H1 (cell line): ENCODE data around the gene SPOCK1. TPM values are rescaled to one million over a fixed set of nuclear protein-coding genes. Genes with fewer than 3 reads are reported as not detected.

ENCODE experiments used
- CTCF ChIA-PET: fragments of 300-600 bp; sonication (Branson Sonifier 250); formaldehyde crosslinking; loops from one replicate; lab custom pipeline; 2021; ENCODE audit not compliant: partially characterized antibody; lab: Charles Lee
- POLR2A ChIA-PET: fragments of 300-600 bp; sonication (Branson Sonifier 250); formaldehyde crosslinking; loops from one replicate; lab custom pipeline; 2021; ENCODE audit warnings: inconsistent platforms; ENCODE audit not compliant: partially characterized antibody; lab: Charles Lee
- DNase-seq, 2 experiments: peaks; one replicate each; pipeline versions ENCODE4 v3.0.0 to v3.0.0-alpha.2; 2010 to 2022; ENCODE audit warnings: low spot score in 2 of 2, low read depth in 1 of 2, mixed read lengths in 1 of 2
- FAIRE-seq: peaks from 2 replicates; lab custom pipeline; 2011; peaks lifted over from hg19 to GRCh38; lab: Jason Lieb, UNC
- H2AFZ ChIP-seq: 2 replicates; pipeline ENCODE4 v1.8.1; 2012; ENCODE audit warnings: low read length, inconsistent platforms
- H2AK5ac ChIP-seq: 2 replicates; pipeline ENCODE4 v1.6.1; 2013; ENCODE audit warnings: low read depth, low read length
- H2BK120ac ChIP-seq: replicated peaks from 2 replicates; pipeline ENCODE3; 2013; ENCODE audit warnings: low read depth, low read length, inconsistent platforms
- H2BK12ac ChIP-seq: 2 replicates; pipeline ENCODE4 v1.6.1; 2013; ENCODE audit warnings: low read depth, low read length
- H2BK15ac ChIP-seq: 2 replicates; pipeline ENCODE4 v1.6.1; 2013; ENCODE audit warnings: low read length
- H2BK20ac ChIP-seq: 2 replicates; pipeline ENCODE4 v1.6.1; 2013; ENCODE audit warnings: low read length
- H2BK5ac ChIP-seq: 2 replicates; pipeline ENCODE4 v1.6.1; 2013; ENCODE audit warnings: low read depth, low read length
- H3K14ac ChIP-seq: 2 replicates; pipeline ENCODE4 v1.6.1; 2013; ENCODE audit warnings: inconsistent platforms; ENCODE audit not compliant: insufficient read length
- H3K18ac ChIP-seq: 2 replicates; pipeline ENCODE4 v1.6.1; 2013; ENCODE audit warnings: low read length; ENCODE audit errors: extremely low read depth
- H3K23ac ChIP-seq: 2 replicates; pipeline ENCODE4 v1.6.1; 2013; ENCODE audit warnings: inconsistent platforms; ENCODE audit not compliant: insufficient read length
- H3K23me2 ChIP-seq: 2 replicates; pipeline ENCODE4 v1.6.1; 2013; ENCODE audit warnings: low read depth, low read length
- H3K27ac ChIP-seq: 2 replicates; pipeline ENCODE4 v1.6.1; 2011; ENCODE audit warnings: low read depth, low read length, inconsistent platforms
- H3K27me3 ChIP-seq, 4 experiments: replicated peaks in 1 of 4; 1 replicate in 1 of 4; 2 replicates in 3 of 4; pipeline versions ENCODE4 v1.6.1 to v1.8.1; 2011 to 2013; ENCODE audit warnings: low read length in 3 of 4, mild to moderate bottlenecking in 3 of 4, inconsistent platforms in 2 of 4, mixed read lengths in 2 of 4, moderate library complexity in 1 of 4; ENCODE audit not compliant: control insufficient read depth in 3 of 4, insufficient read depth in 3 of 4; ENCODE audit errors: extremely low read depth in 1 of 4
- H3K36me3 ChIP-seq, 4 experiments: 2 replicates each; pipeline versions ENCODE4 v1.6.1 to v1.8.1; 2011 to 2013; ENCODE audit warnings: mild to moderate bottlenecking in 4 of 4, low read length in 3 of 4, moderate library complexity in 2 of 4, control low read depth in 1 of 4, inconsistent platforms in 1 of 4; ENCODE audit not compliant: insufficient read depth in 4 of 4, control insufficient read depth in 2 of 4
- H3K4ac ChIP-seq: replicated peaks from 2 replicates; pipeline ENCODE3; 2013; ENCODE audit warnings: low read length, low read depth, mixed read lengths, inconsistent platforms; ENCODE audit not compliant: insufficient read length
- H3K4me1 ChIP-seq, 4 experiments: replicated peaks in 1 of 4; 1 replicate in 1 of 4; 2 replicates in 3 of 4; pipeline versions ENCODE4 v1.6.1 to v1.8.1; 2011 to 2013; ENCODE audit warnings: low read length in 3 of 4, inconsistent platforms in 2 of 4, mixed read lengths in 1 of 4; ENCODE audit not compliant: insufficient read depth in 4 of 4, control insufficient read depth in 3 of 4
- H3K4me2 ChIP-seq, 2 experiments: 2 replicates each; pipeline versions ENCODE4 v1.6.1 to v1.8.1; 2011 to 2013; ENCODE audit warnings: low read depth in 2 of 2, low read length in 2 of 2, control low read depth in 1 of 2, inconsistent platforms in 1 of 2, mild to moderate bottlenecking in 1 of 2; ENCODE audit not compliant: insufficient read depth in 1 of 2
- H3K4me3 ChIP-seq, 4 experiments: fragments of 200-600, 300-600 bp in 1 of 4; sonication (generic), shearing (Covaris generic), sonication (Bioruptor Twin) in 1 of 4; 2 replicates each; pipeline versions ENCODE4 v1.5.1 to v1.8.1; 2011 to 2016; ENCODE audit warnings: low read length in 4 of 4, low read depth in 3 of 4, control low read depth in 2 of 4, inconsistent platforms in 2 of 4, mild to moderate bottlenecking in 2 of 4, mixed read lengths in 1 of 4, moderate library complexity in 1 of 4; ENCODE audit not compliant: insufficient read depth in 2 of 4; ENCODE audit errors: extremely low read depth in 1 of 4
- H3K56ac ChIP-seq: replicated peaks from 2 replicates; pipeline ENCODE3; 2013; ENCODE audit warnings: low read depth, mild to moderate bottlenecking, mixed read lengths, low read length, inconsistent platforms; ENCODE audit not compliant: insufficient read length
- H3K79me1 ChIP-seq: 2 replicates; pipeline ENCODE4 v1.6.1; 2013; ENCODE audit warnings: low read depth, low read length, control low read depth
- H3K79me2 ChIP-seq, 2 experiments: 2 replicates each; pipeline versions ENCODE4 v1.6.1 to v1.8.1; 2012 to 2013; ENCODE audit warnings: low read length in 2 of 2, mild to moderate bottlenecking in 2 of 2, inconsistent platforms in 1 of 2; ENCODE audit not compliant: insufficient read depth in 2 of 2, control insufficient read depth in 1 of 2
- H3K9ac ChIP-seq, 4 experiments: replicated peaks in 1 of 4; 1 replicate in 1 of 4; 2 replicates in 3 of 4; pipeline versions ENCODE4 v1.6.1 to v1.8.1; 2011 to 2013; ENCODE audit warnings: low read depth in 3 of 4, low read length in 3 of 4, control low read depth in 2 of 4, mild to moderate bottlenecking in 2 of 4, moderate library complexity in 2 of 4, inconsistent platforms in 1 of 4; ENCODE audit errors: extremely low read depth in 1 of 4
- H3K9me3 ChIP-seq, 2 experiments: 2 replicates each; pipeline versions ENCODE4 v1.6.1 to v1.8.1; 2012 to 2013; ENCODE audit warnings: mild to moderate bottlenecking in 2 of 2, moderate library complexity in 2 of 2, control low read depth in 1 of 2, inconsistent platforms in 1 of 2, low read depth in 1 of 2, low read length in 1 of 2, mixed read lengths in 1 of 2; ENCODE audit not compliant: insufficient read depth in 2 of 2
- H4K20me1 ChIP-seq, 2 experiments: replicated peaks in 1 of 2; 2 replicates each; pipeline versions ENCODE3 to v1.8.1; 2011 to 2013; ENCODE audit warnings: inconsistent platforms in 2 of 2, low read length in 2 of 2, mild to moderate bottlenecking in 1 of 2; ENCODE audit not compliant: insufficient read depth in 2 of 2, control insufficient read depth in 1 of 2
- H4K5ac ChIP-seq: 2 replicates; pipeline ENCODE4 v1.6.1; 2013; ENCODE audit warnings: low read length, low read depth, mixed read lengths, inconsistent platforms; ENCODE audit not compliant: insufficient read length
- H4K8ac ChIP-seq: 2 replicates; pipeline ENCODE4 v1.8.0; 2013; ENCODE audit warnings: mild to moderate bottlenecking, moderate library complexity, low read length, inconsistent platforms; ENCODE audit not compliant: insufficient read depth; ENCODE audit errors: extremely low read depth
- H4K91ac ChIP-seq: replicated peaks from 2 replicates; pipeline ENCODE3; 2013; ENCODE audit warnings: low read length, mixed read lengths, inconsistent platforms; ENCODE audit not compliant: insufficient read length
- ASH2L ChIP-seq: fragments of 200-600, 300-600 bp; sonication (generic); IDR thresholded peaks from one replicate; pipeline ENCODE4 v1.7.1; 2017; ENCODE audit warnings: low read length
- ATF3 ChIP-seq: IDR thresholded peaks from 2 replicates; pipeline ENCODE4 v1.6.1; 2011; ENCODE audit warnings: low read depth, mild to moderate bottlenecking, low read length; ENCODE audit not compliant: insufficient read depth
- BACH1 ChIP-seq: IDR thresholded peaks from 2 replicates; pipeline ENCODE4 v1.6.1; 2012; ENCODE audit warnings: low read length, improper control_type of control experiment
- EP300 ChIP-seq, 2 experiments: IDR thresholded peaks; 1 replicate in 1 of 2; 2 replicates in 1 of 2; pipeline ENCODE4 v1.6.1; 2011 to 2012; ENCODE audit warnings: low read depth in 2 of 2, low read length in 2 of 2, mild to moderate bottlenecking in 2 of 2, borderline replicate concordance in 1 of 2, inconsistent platforms in 1 of 2, moderate library complexity in 1 of 2
- EZH2 ChIP-seq: fragments of 200-600 bp; sonication (generic); IDR thresholded peaks from 2 replicates; pipeline ENCODE4 v1.7.1; 2012; ENCODE audit warnings: low read depth, mild to moderate bottlenecking, moderate library complexity, low read length, inconsistent platforms; ENCODE audit not compliant: severe bottlenecking
- KDM1A ChIP-seq: fragments of 200-600, 300-600 bp; sonication (generic); IDR thresholded peaks from 2 replicates; pipeline ENCODE4 v1.7.1; 2016; ENCODE audit warnings: mild to moderate bottlenecking, low read length, borderline replicate concordance
- MAFK ChIP-seq: IDR thresholded peaks from 2 replicates; pipeline ENCODE4 v1.6.1; 2012; ENCODE audit warnings: low read depth, mild to moderate bottlenecking, improper control_type of control experiment, low read length
- PHF8 ChIP-seq: fragments of 200-600 bp; sonication (generic); conservative IDR thresholded peaks from 2 replicates; pipeline ENCODE4 v1.7.1; 2012; ENCODE audit warnings: low read depth, mild to moderate bottlenecking, inconsistent platforms, low read length, moderate library complexity
- POLR2A ChIP-seq, 2 experiments: IDR thresholded peaks; 1 replicate in 1 of 2; 2 replicates in 1 of 2; pipeline ENCODE4 v1.6.1; 2011; ENCODE audit warnings: low read depth in 2 of 2, low read length in 2 of 2, mild to moderate bottlenecking in 2 of 2; ENCODE audit errors: control extremely low read depth in 1 of 2
- RNF2 ChIP-seq: fragments of 200-900, 300-1000 bp; sonication (generic); IDR thresholded peaks from 2 replicates; pipeline ENCODE4 v1.7.1; 2016; ENCODE audit warnings: borderline replicate concordance, low read depth, mild to moderate bottlenecking, antibody characterized with exemption, low read length; ENCODE audit not compliant: poor library complexity, severe bottlenecking; ENCODE audit errors: missing control alignments
- SIRT6 ChIP-seq: IDR thresholded peaks from one replicate; pipeline ENCODE4 v1.7.1; 2012; ENCODE audit warnings: low read length, inconsistent platforms
- SIX5 ChIP-seq: IDR thresholded peaks from 2 replicates; pipeline ENCODE4 v1.6.1; 2011; ENCODE audit warnings: mild to moderate bottlenecking, low read depth, low read length
- SRF ChIP-seq: IDR thresholded peaks from 2 replicates; pipeline ENCODE4 v1.6.1; 2011; ENCODE audit warnings: mild to moderate bottlenecking, low read depth, low read length, moderate library complexity
- SUZ12 ChIP-seq: fragments of 200-600 bp; sonication (generic); IDR thresholded peaks from 2 replicates; pipeline ENCODE4 v1.6.1; 2012; ENCODE audit warnings: mild to moderate bottlenecking, inconsistent platforms, low read length, moderate library complexity, mixed read lengths
- YY1 ChIP-seq: IDR thresholded peaks from 2 replicates; pipeline ENCODE4 v1.6.1; 2011; ENCODE audit warnings: low read depth, mild to moderate bottlenecking, low read length
- WGBS, 2 experiments: shearing (Covaris generic) in 1 of 2; methylation state at CpG; one replicate each; pipeline versions ENCODE4 v1.1.6 to v1.1.7; 2013 to 2015; ENCODE audit warnings: low lambda C conversion rate in 2 of 2, mixed read lengths in 2 of 2, inconsistent platforms in 1 of 2, low coverage in 1 of 2, missing lambda C conversion rate in 1 of 2; ENCODE audit not compliant: insufficient replicate concordance in 2 of 2, insufficient coverage in 1 of 2, insufficient read length in 1 of 2; ENCODE audit errors: extremely low coverage in 1 of 2, missing lambda C conversion rate in 1 of 2; 5-methylcytosine and 5-hydroxymethylcytosine counted together
- polyA plus RNA-seq, 7 experiments: library from polyadenylated mRNA; depleted of rRNA in 3 of 7; stranded (reverse) in 5 of 7; unstranded in 2 of 7; fragments of >200 nt in 5 of 7; fragments of 200-250 nt in 2 of 7; gene quantifications; 1 replicate in 5 of 7; 2 replicates in 1 of 7; 4 replicates in 1 of 7; pipeline versions ENCODE4 v1.2.1 to v1.2.3, GENCODE V29; 2011 to 2013; ENCODE audit warnings: missing spikeins in 2 of 7, mixed read lengths in 2 of 7
- total RNA-seq: library from RNA; stranded (reverse); fragmentation: NEBNext Ultra II Directional; extraction: Animal tissue kit (Norgen Biotek cat#: 25700); gene quantifications from 2 replicates; pipeline ENCODE4 v1.2.1, GENCODE V29; 2021

The SPOCK1 gene
- total and polyA plus RNA-seq, 2 of the 8 experiments (the other 6 are each of a cell fraction or from before 2014, with no cell fraction given), result 6.9 to 18.1 TPM

DNA sequence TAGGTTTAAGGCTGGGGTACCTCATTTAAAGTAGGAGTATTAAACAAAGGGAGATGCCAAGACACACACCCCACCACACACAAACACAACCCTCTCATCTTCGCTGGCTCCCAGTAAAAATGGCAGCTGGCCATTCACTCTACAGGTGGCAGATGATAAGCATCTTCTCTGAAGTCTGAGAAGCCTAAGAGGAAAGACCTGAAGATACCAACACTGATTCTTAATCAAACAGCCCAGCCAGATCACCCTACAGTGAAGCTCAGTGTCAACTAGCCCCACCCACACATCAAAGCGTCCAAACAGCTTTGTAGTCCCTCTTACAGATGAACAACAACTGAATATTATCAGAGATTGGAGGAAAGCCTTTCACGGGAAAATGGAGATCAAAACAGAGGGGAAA lies 59.5 kb downstream of the SPOCK1 start:
- no peak overlapping the region for H3K18ac ChIP-seq
- H3K4me2 ChIP-seq, result no peak overlapping the region
- H2BK12ac ChIP-seq, result no peak overlapping the region
- H2AK5ac ChIP-seq, result no peak overlapping the region
- H4K8ac ChIP-seq, result no peak overlapping the region
- H4K5ac ChIP-seq, result no peak overlapping the region
- POLR2A ChIA-PET, result no interaction called here
- H3K79me1 ChIP-seq, result no peaks in the 10 kb centered on the region
- H3K27ac ChIP-seq, result no peak overlapping the region
- no peak overlapping the region for H2BK20ac ChIP-seq
- H3K36me3 ChIP-seq, result no peaks in the 10 kb centered on the region
- H2BK5ac ChIP-seq, result no peak overlapping the region
- H3K9me3 ChIP-seq, result no peaks in the 10 kb centered on the region
- H3K9ac ChIP-seq, result no peak overlapping the region
- H3K14ac ChIP-seq, result no peak overlapping the region
- H3K79me2 ChIP-seq, result no peaks in the 10 kb centered on the region
- H4K91ac ChIP-seq, result no peak overlapping the region
- H3K4ac ChIP-seq, result no peak overlapping the region
- DNase-seq (no peak), FAIRE-seq (no peak)
- no peak overlapping the region for H3K23ac ChIP-seq
- H2BK15ac ChIP-seq, result no peak overlapping the region
- 76% methylated on average over 3 of the region's 3 CpGs; no CpG with 5 or more reads in 1 of the 2 experiments for WGBS, 2 experiments
- H3K27me3 ChIP-seq, result no peaks in the 10 kb centered on the region
- no peak overlapping the region for H2AFZ ChIP-seq
- CTCF ChIA-PET, result interaction anchor here (0.6 to 1.9 kb wide), 6 partner anchors 14 to 405 kb away, joined by 3 to 8 read pairs (median 4); no protein-coding TSS in a partner anchor
- no peak overlapping the region for H3K56ac ChIP-seq
- no peak overlapping the region for H3K4me3 ChIP-seq
- H4K20me1 ChIP-seq, result no peaks in the 10 kb centered on the region
- H3K23me2 ChIP-seq, result no peaks in the 10 kb centered on the region
- no peak overlapping the region for H2BK120ac ChIP-seq
- H3K4me1 ChIP-seq, result no peaks in the 10 kb centered on the region
- no peak for TF ChIP-seq YY1
- no peak for TF ChIP-seq RNF2
- TF ChIP-seq PHF8, result no peak
- no peak for TF ChIP-seq SRF
- no peak for TF ChIP-seq SIX5
- TF ChIP-seq ASH2L, result no peak
- TF ChIP-seq SIRT6, result no peak
- TF ChIP-seq POLR2A (IDR thresholded peaks at IDR 0.05; ENCODE audit: control extremely low read depth in 1 of 2, low read depth in 2 of 2, low read length in 2 of 2), result no peak
- no peak for TF ChIP-seq EZH2
- TF ChIP-seq EP300 (IDR thresholded peaks at IDR 0.05; ENCODE audit: borderline replicate concordance in 1 of 2, low read depth in 2 of 2, low read length in 2 of 2), result no peak
- TF ChIP-seq SUZ12, result no peak
- TF ChIP-seq KDM1A, result no peak
- no peak for TF ChIP-seq ATF3
- no peak for TF ChIP-seq MAFK
- TF ChIP-seq BACH1, result no peak
